GM19193 (cell line): Measurements from ENCODE around the gene GPD1L.
A peak's percentile ranks its signal among the peaks of the same experiment; 100 is the strongest.

ENCODE experiments used
- POLR2A ChIP-seq: IDR thresholded peaks from 4 replicates; pipeline ENCODE4 v1.6.1; 2011; ENCODE audit not compliant: insufficient read depth, insufficient read length; ENCODE audit errors: extremely low read depth

The GPD1L gene

GRCh38 chr3:32106132-32106928, at the start of gene GPD1L:
Gene GPD1L, plus strand, starts transcription at chr3:32106620. Its CDS starts 92 bp downstream, at chr3:32106712.
- TF ChIP-seq POLR2A = peak; percentile 24

DNA sequence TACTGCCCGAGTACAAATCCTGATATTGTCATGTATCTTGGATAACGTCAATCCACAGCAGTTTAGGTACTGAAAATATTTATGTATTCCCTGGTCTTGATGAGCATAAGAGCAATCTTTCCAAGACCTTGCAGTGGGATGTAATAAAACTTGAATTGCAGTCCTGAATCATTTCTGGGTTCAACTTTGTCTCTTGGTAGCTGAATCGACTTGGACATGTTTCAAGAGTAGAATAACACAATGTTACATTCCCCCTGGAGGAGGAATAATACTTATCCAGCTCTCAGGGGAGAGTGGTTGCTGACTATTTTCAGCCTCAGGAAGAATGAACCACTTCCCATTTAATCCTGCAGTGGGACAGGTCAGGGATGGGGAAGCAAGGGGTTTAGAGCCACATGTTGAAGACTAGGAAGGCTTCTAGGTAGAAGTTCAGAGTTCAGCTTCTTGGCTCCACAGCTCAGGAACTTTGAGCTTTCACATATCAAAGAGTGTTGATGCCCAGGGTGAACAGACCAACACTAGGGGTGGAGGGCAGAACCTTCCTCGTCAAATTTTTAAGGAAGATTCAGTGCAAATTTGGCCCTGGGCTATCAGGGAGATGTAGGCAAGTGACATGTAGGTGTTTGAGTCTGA, 43.4 kb upstream of the GPD1L start:
- TF ChIP-seq POLR2A = no peak

DNA sequence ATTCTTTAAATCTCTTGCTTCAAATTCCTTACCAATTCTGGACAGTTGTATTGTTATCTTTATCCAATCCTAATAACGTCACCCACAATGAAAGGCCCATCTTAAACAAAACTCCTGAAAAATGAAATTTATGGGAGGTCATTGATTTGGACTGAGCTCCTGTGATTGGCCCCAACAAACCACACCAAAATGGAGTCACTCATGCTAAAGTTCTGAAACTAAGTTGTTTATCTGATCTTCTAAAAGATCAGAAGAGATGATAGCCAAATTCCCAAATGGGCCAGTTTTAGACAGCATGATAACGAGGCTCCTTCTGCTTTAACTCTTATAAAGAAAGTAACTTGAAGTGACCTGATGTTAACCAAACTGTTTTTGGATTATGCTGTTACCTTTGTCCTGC, 39.7 kb upstream of the GPD1L start:
- TF ChIP-seq POLR2A = no peak

- TF ChIP-seq POLR2A = no peak
These were observed 29.9 kb upstream of the GPD1L start for GRCh38 chr3:32076566-32076965.

DNA sequence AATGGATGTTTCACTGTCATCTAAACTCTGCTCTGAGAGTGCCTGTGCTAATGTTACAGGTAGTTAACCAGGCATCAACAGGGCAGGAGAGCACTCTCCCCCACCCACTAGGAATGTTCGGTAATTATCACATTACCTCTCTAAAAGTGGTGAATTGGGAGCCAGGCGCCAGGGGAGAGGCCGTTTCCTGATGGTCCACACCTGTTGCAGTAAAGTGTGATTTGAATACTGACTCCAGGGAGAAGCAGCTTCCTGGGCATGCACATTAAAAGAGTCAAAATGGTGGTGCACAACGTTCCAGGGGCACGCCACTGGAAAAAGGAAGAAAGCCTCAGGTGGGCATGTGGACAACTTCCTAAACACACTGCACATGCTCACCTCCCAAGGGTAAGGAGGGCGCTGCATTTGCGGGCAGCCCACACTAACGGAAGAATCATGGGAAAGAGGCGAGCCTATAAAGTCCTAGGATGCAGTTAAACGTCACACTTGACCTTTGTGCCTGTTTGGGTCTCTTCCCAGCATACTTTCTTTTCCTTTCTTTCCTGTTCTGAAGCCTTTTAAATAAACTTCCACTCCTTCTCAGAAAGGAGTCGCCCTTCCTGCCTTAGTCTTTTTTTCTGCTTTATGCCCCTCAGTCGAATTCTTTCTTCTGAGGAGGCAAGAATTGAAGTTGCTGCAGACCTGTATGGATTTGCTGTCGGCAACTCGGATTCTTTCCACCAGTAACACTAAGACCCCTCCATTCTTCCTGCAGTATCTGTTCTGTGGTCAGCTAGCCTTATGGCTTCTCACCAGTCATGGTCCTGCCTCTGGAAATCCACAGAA, 28.9 kb upstream of the GPD1L start:
- TF ChIP-seq POLR2A = no peak

- TF ChIP-seq POLR2A = no peak
These were observed 28.3 kb upstream of the GPD1L start for GRCh38 chr3:32078085-32078634.

DNA sequence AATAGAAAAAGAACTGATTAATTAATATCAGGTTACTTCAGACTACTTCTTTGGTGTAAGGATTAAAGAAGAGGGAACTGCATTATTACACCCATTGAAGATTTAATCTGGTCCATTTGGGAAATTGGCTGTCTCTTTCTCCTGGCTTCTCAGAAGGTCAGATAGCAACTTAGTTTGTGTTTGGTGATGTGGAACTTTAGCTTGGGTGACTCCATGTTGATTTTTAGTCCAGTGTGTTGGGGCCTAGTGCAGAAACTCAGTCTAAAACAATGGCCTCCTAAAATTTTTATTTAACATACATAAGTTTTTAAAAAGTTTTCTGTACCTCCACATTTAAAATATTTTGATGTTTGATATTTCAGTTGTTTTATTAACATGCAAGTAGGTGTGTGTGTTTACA, 27.6 kb upstream of the GPD1L start:
- no peak for TF ChIP-seq POLR2A

- TF ChIP-seq POLR2A = no peak
These were observed 23.7 kb upstream of the GPD1L start for GRCh38 chr3:32082721-32083120.

GRCh38 chr3:32083702-32084270, 22.6 kb upstream of the GPD1L start:
- no peak for TF ChIP-seq POLR2A

- TF ChIP-seq POLR2A = no peak
These were observed 21.6 kb upstream of the GPD1L start for GRCh38 chr3:32084870-32085269.

DNA sequence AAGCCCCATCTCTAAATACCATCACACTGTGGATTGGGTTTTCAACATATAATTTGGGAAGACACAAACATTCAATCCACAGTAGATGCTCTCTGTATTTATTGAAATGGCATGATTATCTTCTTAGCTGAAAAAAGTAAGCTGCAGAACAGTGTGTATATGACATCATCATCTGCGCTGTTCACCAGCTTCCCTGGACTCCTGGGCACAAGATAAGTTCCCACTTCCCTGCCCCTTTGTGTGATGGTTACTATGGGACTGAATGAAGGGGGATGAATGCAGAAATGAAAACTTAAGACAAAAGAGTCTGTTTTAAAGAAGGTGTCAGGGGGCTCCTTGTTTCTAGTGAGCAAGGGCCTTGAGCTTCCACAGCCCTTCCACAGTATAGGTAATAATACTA, 20.0 kb upstream of the GPD1L start:
- TF ChIP-seq POLR2A = no peak

GRCh38 chr3:32089476-32089875, 16.9 kb upstream of the GPD1L start:
- no peak for TF ChIP-seq POLR2A

DNA sequence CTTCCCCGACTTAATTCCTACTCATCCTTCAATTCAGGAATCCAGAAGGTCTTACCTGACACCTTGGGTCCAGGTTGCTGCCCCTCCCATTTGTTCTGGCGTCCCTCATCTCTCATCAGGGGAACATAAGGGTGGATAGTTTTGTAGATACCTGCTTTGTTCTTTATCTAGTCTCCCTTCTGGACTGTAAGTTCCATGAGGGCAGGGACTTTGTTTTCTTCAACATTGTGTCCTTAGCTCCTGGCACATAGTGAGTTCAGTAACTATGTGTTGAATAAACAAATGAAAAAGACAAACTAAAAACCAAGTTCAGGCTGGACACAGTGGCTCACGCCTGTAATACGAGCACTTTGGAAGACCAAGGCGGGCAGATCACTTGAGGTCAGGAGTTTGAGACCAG, 13.2 kb upstream of the GPD1L start:
- TF ChIP-seq POLR2A = no peak

DNA sequence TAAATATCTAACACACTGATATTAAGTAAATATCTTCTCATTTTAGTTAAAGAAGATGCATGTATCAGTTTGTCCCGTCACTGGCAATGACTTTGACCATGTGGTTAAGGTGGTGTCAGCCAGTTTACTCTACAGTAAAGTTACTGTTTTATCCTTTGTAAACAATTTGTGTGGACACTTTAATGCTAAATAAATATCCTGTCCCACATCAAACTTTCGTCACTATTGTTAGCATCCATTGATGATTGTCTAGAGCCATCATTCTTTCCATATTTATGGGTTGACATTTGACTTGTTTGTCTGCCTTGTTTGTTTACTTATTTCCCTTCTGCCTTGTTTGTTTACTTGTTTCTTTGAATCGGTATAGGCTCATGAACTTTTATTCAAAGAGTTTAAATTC, 11.0 kb upstream of the GPD1L start:
- no peak for TF ChIP-seq POLR2A

GRCh38 chr3:32097768-32098167, 8.7 kb upstream of the GPD1L start:
- TF ChIP-seq POLR2A = no peak
